RWPE1 (cell line): ENCODE data around the gene CPLX1.

Experiments used
- CTCF ChIA-PET: fragments of 350-600 bp; sonication (Branson Sonifier 250); formaldehyde crosslinking; extraction: SDS; loops from one replicate; lab custom pipeline; 2021; lab: Yijun Ruan, JAX
- POLR2A ChIA-PET: fragments of 400-600 bp; formaldehyde crosslinking; extraction: SDS; loops from one replicate; lab custom pipeline; 2020; ENCODE audit warnings: antibody characterized with exemption; ENCODE audit not compliant: low non-redundant PET; lab: Yijun Ruan, JAX
- DNase-seq: peaks from one replicate; pipeline ENCODE4 v3.0.0; 2012; ENCODE audit warnings: low spot score
- H3K27ac ChIP-seq: fragments of 450-650 bp; 2 replicates; pipeline ENCODE4 v1.5.1; 2017
- CTCF ChIP-seq: fragments of 450-650 bp; conservative IDR thresholded peaks from 2 replicates; pipeline ENCODE4 v1.5.1; 2017; ENCODE audit warnings: low read depth, mild to moderate bottlenecking

The CPLX1 gene

GRCh38 chr4:869776-870175 lies 43.8 kb upstream of the CPLX1 start:
- no peak for TF ChIP-seq CTCF
- POLR2A ChIA-PET: no interaction called here
- CTCF ChIA-PET: no interaction called here
- H3K27ac ChIP-seq: no peak overlapping the region
- no peak for DNase-seq

- ChIA-PET CTCF (no interaction called here), POLR2A (no interaction called here)
- TF ChIP-seq CTCF: no peak
- no peak for DNase-seq
- no peak overlapping the region for H3K27ac ChIP-seq
Measured at GRCh38 chr4:868421-868820, 42.5 kb upstream of the CPLX1 start.

- no peak overlapping the region for H3K27ac ChIP-seq
- TF ChIP-seq CTCF: no peak
- no peak for DNase-seq
- ChIA-PET CTCF (no interaction called here), POLR2A (no interaction called here)
Measured at GRCh38 chr4:867526-868250, 41.8 kb upstream of the CPLX1 start.

- H3K27ac ChIP-seq: peak overlapping the region; percentile 17; the same call in 1 of the 2 replicates
- DNase-seq: peak; percentile 47
- ChIA-PET CTCF (interaction anchor here (0.9 kb wide), 1 partner anchor 9 kb away, joined by 3 read pairs; no protein-coding TSS in a partner anchor), POLR2A (no interaction called here)
- TF ChIP-seq CTCF: no peak
Measured at GRCh38 chr4:866761-867390, 40.9 kb upstream of the CPLX1 start.

GRCh38 chr4:866068-866760 lies 40.3 kb upstream of the CPLX1 start:
- DNase-seq: no peak
- ChIA-PET CTCF (interaction anchor here (0.9 kb wide), 1 partner anchor 8 kb away, joined by 3 read pairs; no protein-coding TSS in a partner anchor), POLR2A (no interaction called here)
- TF ChIP-seq CTCF: no peak
- peak overlapping the region; percentile 17; the same call in 1 of the 2 replicates for H3K27ac ChIP-seq

- TF ChIP-seq CTCF: no peak
- H3K27ac ChIP-seq: no peak overlapping the region
- no peak for DNase-seq
- POLR2A ChIA-PET: no interaction called here
- CTCF ChIA-PET: no interaction called here
Measured at GRCh38 chr4:865572-865971, 39.6 kb upstream of the CPLX1 start.
